Fibroblast of lung (primary cell): ENCODE measurements around the gene CES5A. TPM values are rescaled to one million over a fixed set of nuclear protein-coding genes. Genes with fewer than 3 reads are reported as not detected.
"Not testable (repeated sequence)": the region's sequence is repeated elsewhere in the genome, so short reads cannot be mapped to it uniquely, and the experiment has no call there.

Experiments
- DNase-seq, 2 donors: peaks; one replicate each; pipeline versions ENCODE4 v3.0.0 to v3.0.0-alpha.2; 2010; ENCODE audit warnings: low read depth in 2 of 2
- H2AFZ ChIP-seq: 2 replicates; pipeline ENCODE4 v1.5.1; 2012; ENCODE audit warnings: low read length, control low read depth, inconsistent platforms
- H3K27ac ChIP-seq: 2 replicates; pipeline ENCODE4 v1.5.1; 2011; ENCODE audit warnings: low read length, control low read depth; ENCODE audit not compliant: insufficient read depth
- H3K27me3 ChIP-seq: 2 replicates; pipeline ENCODE4 v1.5.1; 2011; ENCODE audit warnings: mild to moderate bottlenecking, low read length; ENCODE audit not compliant: control insufficient read depth, insufficient read depth
- H3K36me3 ChIP-seq: 2 replicates; pipeline ENCODE4 v1.5.1; 2011; ENCODE audit warnings: low read length; ENCODE audit not compliant: control insufficient read depth, insufficient read depth
- H3K4me1 ChIP-seq: 2 replicates; pipeline ENCODE4 v1.5.1; 2011; ENCODE audit warnings: low read length; ENCODE audit not compliant: control insufficient read depth, insufficient read depth; ENCODE audit errors: extremely low read depth
- H3K4me2 ChIP-seq: 2 replicates; pipeline ENCODE4 v1.5.1; 2011; ENCODE audit warnings: low read length, control low read depth; ENCODE audit not compliant: insufficient read depth; ENCODE audit errors: extremely low read depth
- H3K4me3 ChIP-seq, 4 experiments: fragments of 200-600 bp in 1 of 4; sonication (generic) in 1 of 4; replicated peaks in 1 of 4; 2 replicates each; pipeline ENCODE4 v1.5.1; 2011 to 2016; ENCODE audit warnings: low read length in 4 of 4, low read depth in 3 of 4, mild to moderate bottlenecking in 3 of 4, control low read depth in 2 of 4, inconsistent platforms in 1 of 4, mixed read lengths in 1 of 4; ENCODE audit not compliant: insufficient read depth in 1 of 4; ENCODE audit errors: control extremely low read depth in 1 of 4
- H3K79me2 ChIP-seq: 2 replicates; pipeline ENCODE4 v1.5.1; 2012; ENCODE audit warnings: mild to moderate bottlenecking, low read length, inconsistent platforms; ENCODE audit not compliant: control insufficient read depth, insufficient read depth
- H3K9ac ChIP-seq: 2 replicates; pipeline ENCODE4 v1.5.1; 2011; ENCODE audit warnings: mild to moderate bottlenecking, low read length, control low read depth; ENCODE audit not compliant: insufficient read depth
- H3K9me3 ChIP-seq: 2 replicates; pipeline ENCODE4 v1.5.1; 2012; ENCODE audit warnings: low read depth, low read length; ENCODE audit not compliant: control insufficient read depth, insufficient read depth
- H4K20me1 ChIP-seq: 2 replicates; pipeline ENCODE4 v1.5.1; 2011; ENCODE audit warnings: low read length; ENCODE audit not compliant: control insufficient read depth, insufficient read depth; ENCODE audit errors: extremely low read depth
- EZH2 ChIP-seq: IDR thresholded peaks from 2 replicates; pipeline ENCODE4 v1.5.1; 2012; ENCODE audit warnings: low read length, control low read depth, mild to moderate bottlenecking; ENCODE audit errors: missing control alignments
- polyA plus RNA-seq, 2 donors: library from polyadenylated mRNA; depleted of rRNA in 1 of 2; stranded (reverse) in 1 of 2; unstranded in 1 of 2; fragments of >200 nt; gene quantifications; 2 replicates each; pipeline ENCODE4 v1.2.1, GENCODE V29; 2011 to 2012; ENCODE audit warnings: missing spikeins in 1 of 2
- total RNA-seq: library from RNA; depleted of rRNA; stranded (reverse); fragments of >200 nt; gene quantifications from 2 replicates; pipeline ENCODE4 v1.2.1, GENCODE V29; 2014
- TF ChIP-seq, protein P1 (sequence below), 2 donors: IDR thresholded peaks in 1 of 2; conservative IDR thresholded peaks in 1 of 2; 1 replicate in 1 of 2; 2 replicates in 1 of 2; pipeline ENCODE4 v1.5.1; 2011 to 2012; ENCODE audit warnings: low read length in 2 of 2, control low read depth in 1 of 2, inconsistent platforms in 1 of 2, low read depth in 1 of 2, mild to moderate bottlenecking in 1 of 2

The CES5A gene
- total and polyA plus RNA-seq, 2 donors (not counting 1 experiment from before 2014, with no cell fraction given), result not detected

DNA sequence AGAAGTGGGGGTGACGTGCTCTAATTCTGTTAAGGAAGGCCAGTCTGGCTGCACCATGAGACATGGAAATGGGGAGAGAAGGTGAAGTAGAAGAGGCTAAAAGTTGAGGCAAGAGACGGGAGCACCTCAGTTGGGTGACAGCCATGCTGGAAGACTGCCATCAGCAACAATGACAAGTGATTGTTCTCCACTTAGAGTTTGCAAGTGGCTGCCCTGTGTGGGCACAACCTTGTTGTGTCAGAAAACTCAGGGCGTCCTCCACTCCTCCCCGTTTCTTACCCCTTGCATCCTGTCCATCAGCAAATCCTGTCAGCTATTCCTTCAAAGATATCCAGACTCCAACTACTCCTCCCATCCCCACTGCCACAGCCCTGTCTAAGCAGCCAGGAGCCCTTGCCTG lies 59.9 kb downstream of the CES5A start:
- Histone ChIP-seq H3K79me2 (no peaks in the 10 kb centered on the region), H3K4me3 (no peak overlapping the region), H3K4me1 (no peaks in the 10 kb centered on the region), H3K4me2 (no peak overlapping the region), H3K9ac (no peak overlapping the region), H2AFZ (no peak overlapping the region), H3K27me3 (no peaks in the 10 kb centered on the region), H4K20me1 (no peaks in the 10 kb centered on the region), H3K36me3 (no peaks in the 10 kb centered on the region), H3K9me3 (no peaks in the 10 kb centered on the region), H3K27ac (no peak overlapping the region)
- no peak for DNase-seq
- TF ChIP-seq, protein P1, sequence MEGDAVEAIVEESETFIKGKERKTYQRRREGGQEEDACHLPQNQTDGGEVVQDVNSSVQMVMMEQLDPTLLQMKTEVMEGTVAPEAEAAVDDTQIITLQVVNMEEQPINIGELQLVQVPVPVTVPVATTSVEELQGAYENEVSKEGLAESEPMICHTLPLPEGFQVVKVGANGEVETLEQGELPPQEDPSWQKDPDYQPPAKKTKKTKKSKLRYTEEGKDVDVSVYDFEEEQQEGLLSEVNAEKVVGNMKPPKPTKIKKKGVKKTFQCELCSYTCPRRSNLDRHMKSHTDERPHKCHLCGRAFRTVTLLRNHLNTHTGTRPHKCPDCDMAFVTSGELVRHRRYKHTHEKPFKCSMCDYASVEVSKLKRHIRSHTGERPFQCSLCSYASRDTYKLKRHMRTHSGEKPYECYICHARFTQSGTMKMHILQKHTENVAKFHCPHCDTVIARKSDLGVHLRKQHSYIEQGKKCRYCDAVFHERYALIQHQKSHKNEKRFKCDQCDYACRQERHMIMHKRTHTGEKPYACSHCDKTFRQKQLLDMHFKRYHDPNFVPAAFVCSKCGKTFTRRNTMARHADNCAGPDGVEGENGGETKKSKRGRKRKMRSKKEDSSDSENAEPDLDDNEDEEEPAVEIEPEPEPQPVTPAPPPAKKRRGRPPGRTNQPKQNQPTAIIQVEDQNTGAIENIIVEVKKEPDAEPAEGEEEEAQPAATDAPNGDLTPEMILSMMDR (conservative IDR thresholded peaks at IDR 0.05 in 1 of 2, IDR thresholded peaks at IDR 0.05 in 1 of 2; ENCODE audit: low read depth in 1 of 2, low read length in 2 of 2), result no peak
- TF ChIP-seq EZH2, result no peak

DNA sequence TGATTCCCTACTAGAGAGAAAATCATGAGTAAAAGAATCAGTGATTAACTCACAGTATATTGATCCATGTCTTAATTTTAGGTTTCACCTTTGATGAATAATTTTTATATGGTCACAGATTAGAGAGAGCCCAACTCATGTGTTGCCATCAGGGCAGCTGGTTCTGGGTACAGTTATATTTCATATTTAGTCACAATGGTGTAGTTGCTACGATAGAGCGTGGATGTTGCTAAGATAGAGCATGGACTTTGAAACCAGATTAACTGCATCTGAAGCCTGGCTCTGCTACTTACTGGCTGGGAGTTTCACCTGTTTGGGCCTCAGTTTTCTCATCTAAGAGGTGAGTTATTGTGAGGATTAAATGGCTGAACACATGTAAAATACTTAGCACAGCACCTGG lies 61.0 kb downstream of the CES5A start:
- H4K20me1 ChIP-seq, H3K9me3 ChIP-seq, H3K27ac ChIP-seq, H3K4me2 ChIP-seq, H3K27me3 ChIP-seq, H3K4me3 ChIP-seq, H2AFZ ChIP-seq, H3K4me1 ChIP-seq, DNase-seq, H3K9ac ChIP-seq, H3K36me3 ChIP-seq, H3K79me2 ChIP-seq: not testable (repeated sequence)

DNA sequence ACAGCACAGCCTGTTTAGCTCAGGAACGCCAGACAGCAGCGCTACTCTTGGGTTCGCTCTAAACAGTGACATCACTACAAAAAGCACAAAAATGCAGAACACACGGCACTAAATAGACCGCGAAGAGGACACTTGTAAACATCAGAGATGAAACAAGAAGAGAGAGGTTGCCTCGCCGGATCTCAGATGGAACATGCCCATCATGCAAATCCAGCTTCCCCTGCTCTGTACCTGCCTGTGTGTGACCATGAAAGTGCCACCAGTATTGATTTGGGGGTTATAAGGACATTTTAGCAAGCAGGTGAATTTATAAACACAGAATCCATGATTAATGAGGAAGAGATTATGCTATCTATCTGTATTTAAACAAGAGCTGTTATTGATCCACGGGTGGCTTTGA lies 61.4 kb downstream of the CES5A start:
- H3K79me2 ChIP-seq, H4K20me1 ChIP-seq, H3K4me2 ChIP-seq, H3K27me3 ChIP-seq, H3K4me1 ChIP-seq, H3K9me3 ChIP-seq, H3K4me3 ChIP-seq, H3K36me3 ChIP-seq, H3K27ac ChIP-seq, DNase-seq, H3K9ac ChIP-seq, H2AFZ ChIP-seq: not testable (repeated sequence)

DNA sequence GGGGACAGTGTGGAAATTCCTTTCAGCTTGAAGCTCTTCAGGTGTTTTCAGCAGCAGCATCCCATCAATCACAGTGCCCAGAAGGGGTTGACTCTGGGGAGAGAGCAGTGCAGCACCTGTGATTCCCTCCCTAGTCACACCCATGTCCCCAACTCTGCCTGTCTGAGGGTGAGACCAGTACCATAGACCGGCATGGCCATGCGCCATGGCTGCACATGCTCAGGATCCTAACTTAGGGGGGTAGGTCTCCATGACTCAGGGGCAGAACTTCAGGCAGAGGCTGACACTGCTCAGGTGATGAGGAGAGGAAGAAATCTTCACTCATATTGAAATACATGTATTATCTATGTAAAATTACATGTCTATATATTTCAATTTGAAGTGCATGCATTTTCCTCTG lies 62.2 kb downstream of the CES5A start:
- no peak for TF ChIP-seq EZH2
- TF ChIP-seq, protein P1 (conservative IDR thresholded peaks at IDR 0.05 in 1 of 2, IDR thresholded peaks at IDR 0.05 in 1 of 2; ENCODE audit: low read depth in 1 of 2, low read length in 2 of 2), result no peak
- no peaks in the 10 kb centered on the region for H3K27me3 ChIP-seq
- no peak overlapping the region for H2AFZ ChIP-seq
- H3K9me3 ChIP-seq, result no peaks in the 10 kb centered on the region
- H3K4me1 ChIP-seq, result no peaks in the 10 kb centered on the region
- no peak overlapping the region for H3K9ac ChIP-seq
- H3K79me2 ChIP-seq, result no peaks in the 10 kb centered on the region
- H3K36me3 ChIP-seq, result no peaks in the 10 kb centered on the region
- no peak overlapping the region for H3K4me3 ChIP-seq
- DNase-seq, result no peak
- H3K4me2 ChIP-seq, result no peak overlapping the region
- H3K27ac ChIP-seq, result no peak overlapping the region
- H4K20me1 ChIP-seq, result no peaks in the 10 kb centered on the region
